ENCODE data around the gene GRIK2. TPM values are rescaled to one million over a fixed set of nuclear protein-coding genes. Genes with fewer than 3 reads are reported as not detected.

The GRIK2 gene
- total RNA-seq, 1 experiment from 2014 or later, result 0.70 TPM

GRCh38 chr6:101517632-101518031, 124.1 kb downstream of the GRIK2 start:
- H3K9ac ChIP-seq (ENCODE audit: extremely low read depth, insufficient read length, low read length), result no peak overlapping the region
- H3K27me3 ChIP-seq (ENCODE audit: insufficient read depth, low read length), result no peaks in the 10 kb centered on the region
- no peak overlapping the region for H3K4ac ChIP-seq (ENCODE audit: low read depth, low read length)
- no CpG with 5 or more reads among the region's 1 CpG for WGBS (ENCODE audit: extremely low coverage, insufficient read length, low lambda C conversion rate)
- no peak overlapping the region for H2BK120ac ChIP-seq (ENCODE audit: low read depth, low read length, poor library complexity, severe bottlenecking)
- Mint-ChIP-seq H3K36me3 (ENCODE audit: insufficient read depth in 1 of 3, low read depth in 3 of 3) (no peaks in the 10 kb centered on the region), H3K27ac (no peak overlapping the region), H3K27me3 (ENCODE audit: low read depth) (no peaks in the 10 kb centered on the region), H3K4me3 (no peak overlapping the region), H3K9me3 (no peaks in the 10 kb centered on the region), H3K4me1 (peaks cover 15% of the 10 kb centered on the region in 2 experiments)
- no peak overlapping the region for H2BK15ac ChIP-seq (ENCODE audit: low read depth, low read length)
- H3K23me2 ChIP-seq (ENCODE audit: insufficient read length, low read depth, low read length, poor library complexity, severe bottlenecking), result no peaks in the 10 kb centered on the region
- no peak overlapping the region for H3T11ph ChIP-seq (ENCODE audit: low read length)
- H3K56ac ChIP-seq (ENCODE audit: insufficient read length, low read depth, low read length), result no peak overlapping the region
- no peaks in the 10 kb centered on the region for H3K79me1 ChIP-seq (ENCODE audit: insufficient read depth, low read depth, low read length, poor library complexity, severe bottlenecking)
- H2BK12ac ChIP-seq (ENCODE audit: insufficient read length, low read depth, low read length), result no peak overlapping the region
- H2AFZ ChIP-seq (ENCODE audit: low read length), result no peak overlapping the region
- no peak overlapping the region for H4K8ac ChIP-seq (replicated peaks; ENCODE audit: insufficient read length, low read depth, low read length)
- H3K4me1 ChIP-seq (ENCODE audit: insufficient read depth, low read length), result no peaks in the 10 kb centered on the region
- H3K4me2 ChIP-seq (ENCODE audit: insufficient read depth, insufficient read length, low read length), result no peak overlapping the region
- no peak overlapping the region for H2BK20ac ChIP-seq (ENCODE audit: low read depth, low read length, poor library complexity, severe bottlenecking)
- TF ChIP-seq CTCF (conservative IDR thresholded peaks at IDR 0.05), result no peak
- no peak for DNase-seq
- no peaks in the 10 kb centered on the region for H3K9me3 ChIP-seq (ENCODE audit: control insufficient read depth, low read depth, low read length)
- no peak overlapping the region for H3K23ac ChIP-seq (ENCODE audit: insufficient read length, low read depth, low read length)
- no peak overlapping the region for H4K5ac ChIP-seq (ENCODE audit: insufficient read length, low read depth, low read length)
- H4K91ac ChIP-seq (ENCODE audit: insufficient read length, low read depth, low read length), result no peak overlapping the region
- H2BK5ac ChIP-seq (ENCODE audit: insufficient read length, low read length), result no peak overlapping the region
- H3K79me2 ChIP-seq (ENCODE audit: insufficient read depth, low read length), result no peaks in the 10 kb centered on the region
- no peak overlapping the region for H3K18ac ChIP-seq (ENCODE audit: insufficient read length, low read depth, low read length)
- no peak overlapping the region for H3K27ac ChIP-seq (ENCODE audit: insufficient read length, low read depth, low read length)
- H3K14ac ChIP-seq (ENCODE audit: insufficient read depth, low read length), result no peak overlapping the region
- no peak overlapping the region for H2AK5ac ChIP-seq (ENCODE audit: insufficient read length, low read length)
- no peaks in the 10 kb centered on the region for H4K20me1 ChIP-seq (ENCODE audit: control insufficient read depth, insufficient read depth, insufficient read length)

Measured in H9 (cell line).